Head of caudate nucleus (tissue), 42 donors: Measurements from ENCODE around the gene COL6A3.

ENCODE experiments used
- DNase-seq, 42 donors: peaks; one replicate each; pipeline versions ENCODE4 v3.0.0 to v3.0.0-alpha.2; 2020 to 2021; ENCODE audit warnings: mixed read lengths in 7 of 42
- intact Hi-C: fragments of 100-400 bp; cut with DNase I; formaldehyde crosslinking; loops from one replicate; pipeline ENCODE4 v1.15.0; 2022

The COL6A3 gene, protein sequence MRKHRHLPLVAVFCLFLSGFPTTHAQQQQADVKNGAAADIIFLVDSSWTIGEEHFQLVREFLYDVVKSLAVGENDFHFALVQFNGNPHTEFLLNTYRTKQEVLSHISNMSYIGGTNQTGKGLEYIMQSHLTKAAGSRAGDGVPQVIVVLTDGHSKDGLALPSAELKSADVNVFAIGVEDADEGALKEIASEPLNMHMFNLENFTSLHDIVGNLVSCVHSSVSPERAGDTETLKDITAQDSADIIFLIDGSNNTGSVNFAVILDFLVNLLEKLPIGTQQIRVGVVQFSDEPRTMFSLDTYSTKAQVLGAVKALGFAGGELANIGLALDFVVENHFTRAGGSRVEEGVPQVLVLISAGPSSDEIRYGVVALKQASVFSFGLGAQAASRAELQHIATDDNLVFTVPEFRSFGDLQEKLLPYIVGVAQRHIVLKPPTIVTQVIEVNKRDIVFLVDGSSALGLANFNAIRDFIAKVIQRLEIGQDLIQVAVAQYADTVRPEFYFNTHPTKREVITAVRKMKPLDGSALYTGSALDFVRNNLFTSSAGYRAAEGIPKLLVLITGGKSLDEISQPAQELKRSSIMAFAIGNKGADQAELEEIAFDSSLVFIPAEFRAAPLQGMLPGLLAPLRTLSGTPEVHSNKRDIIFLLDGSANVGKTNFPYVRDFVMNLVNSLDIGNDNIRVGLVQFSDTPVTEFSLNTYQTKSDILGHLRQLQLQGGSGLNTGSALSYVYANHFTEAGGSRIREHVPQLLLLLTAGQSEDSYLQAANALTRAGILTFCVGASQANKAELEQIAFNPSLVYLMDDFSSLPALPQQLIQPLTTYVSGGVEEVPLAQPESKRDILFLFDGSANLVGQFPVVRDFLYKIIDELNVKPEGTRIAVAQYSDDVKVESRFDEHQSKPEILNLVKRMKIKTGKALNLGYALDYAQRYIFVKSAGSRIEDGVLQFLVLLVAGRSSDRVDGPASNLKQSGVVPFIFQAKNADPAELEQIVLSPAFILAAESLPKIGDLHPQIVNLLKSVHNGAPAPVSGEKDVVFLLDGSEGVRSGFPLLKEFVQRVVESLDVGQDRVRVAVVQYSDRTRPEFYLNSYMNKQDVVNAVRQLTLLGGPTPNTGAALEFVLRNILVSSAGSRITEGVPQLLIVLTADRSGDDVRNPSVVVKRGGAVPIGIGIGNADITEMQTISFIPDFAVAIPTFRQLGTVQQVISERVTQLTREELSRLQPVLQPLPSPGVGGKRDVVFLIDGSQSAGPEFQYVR (N-terminal part only)

DNA sequence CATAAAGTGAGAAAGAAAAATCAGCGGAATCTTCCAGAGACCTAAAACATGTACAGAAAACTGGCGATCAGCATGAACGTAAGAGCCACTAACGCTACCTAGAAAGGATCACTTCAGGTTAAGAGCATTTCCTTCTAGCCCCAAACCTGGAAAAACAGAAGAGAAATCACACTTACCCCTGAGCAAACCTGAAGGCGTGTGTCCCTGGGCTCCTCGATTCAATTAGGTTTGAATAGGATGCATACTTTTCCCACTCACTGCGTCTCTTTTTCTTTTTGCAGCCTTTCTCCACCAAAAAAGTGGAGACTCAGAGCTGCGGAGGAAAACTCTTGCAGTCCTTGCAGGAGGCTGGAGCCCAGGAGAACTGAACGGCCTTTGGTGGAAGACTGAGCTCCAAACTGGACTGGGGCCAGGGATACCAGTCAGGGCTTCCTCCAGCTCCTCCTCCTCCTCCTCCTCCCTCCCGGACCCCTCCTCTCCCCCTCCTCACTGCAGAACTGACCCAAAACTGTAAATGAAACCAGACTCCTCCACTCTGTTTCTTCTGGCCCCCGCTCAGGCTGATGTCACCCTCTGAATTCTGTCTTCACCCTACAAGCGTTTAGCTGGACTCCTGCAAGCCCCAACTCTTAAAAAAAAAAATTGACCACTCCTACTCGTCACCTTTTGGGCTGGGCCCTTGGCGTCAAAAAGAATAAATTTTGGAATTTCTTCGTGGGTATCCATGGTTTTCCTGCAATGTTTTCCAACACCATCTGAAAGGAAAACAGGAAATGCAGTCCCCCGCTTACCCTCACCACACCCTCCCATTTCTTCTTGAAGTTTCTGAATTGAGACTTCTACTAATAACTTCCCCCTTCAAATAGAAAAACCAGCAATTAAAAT lies at the start of gene COL6A3:
Gene COL6A3 (minus strand): TSS at position 388 of the 885 bp plus-strand sequence. CDS start 17,347 bp downstream, outside the sequence.
- no peak for DNase-seq
- intact Hi-C loops, result no loop called here

DNA sequence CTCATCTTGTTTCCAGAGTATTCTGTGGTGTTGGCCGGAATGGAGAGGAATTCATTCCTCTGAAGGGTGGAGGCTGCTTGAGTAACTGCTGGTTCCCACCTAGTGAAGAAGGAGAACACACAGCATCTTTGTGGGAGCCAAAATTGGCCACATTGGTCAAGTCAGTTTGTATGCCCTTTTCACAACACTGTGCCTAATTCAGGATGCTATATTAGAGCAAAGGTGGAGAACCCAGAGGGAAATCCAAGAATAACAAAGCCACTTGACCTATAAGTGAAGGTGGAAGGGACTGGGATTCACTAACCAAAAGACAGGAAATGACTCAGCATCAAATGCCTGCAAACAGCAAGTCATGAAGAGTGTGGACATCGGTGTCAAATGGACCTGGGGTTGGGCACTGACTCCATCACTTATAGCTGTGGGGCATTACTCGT lies 45.8 kb upstream of the COL6A3 start:
- intact Hi-C loops, result no loop called here
- DNase-seq, result no peak

DNA sequence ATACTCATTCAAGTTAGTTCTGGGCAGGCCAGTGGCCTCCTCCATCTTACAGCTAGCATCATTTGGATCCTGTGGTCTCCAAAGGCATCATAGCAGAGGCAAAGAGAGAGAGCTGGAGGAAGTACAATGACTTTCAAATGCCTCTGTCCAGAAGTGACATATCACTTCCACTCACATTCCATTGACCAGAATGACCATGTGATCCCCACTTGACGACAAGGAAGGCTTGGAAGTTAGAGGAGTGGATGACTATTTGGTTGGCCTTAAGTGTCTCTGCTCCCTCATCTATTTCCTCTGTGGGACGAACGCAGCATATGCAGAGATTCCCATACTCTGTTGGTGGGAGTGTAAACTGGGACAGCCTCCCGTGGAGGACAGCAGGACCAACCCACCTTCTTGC lies 45.3 kb upstream of the COL6A3 start:
- intact Hi-C loops, result no loop called here
- DNase-seq, result no peak

DNA sequence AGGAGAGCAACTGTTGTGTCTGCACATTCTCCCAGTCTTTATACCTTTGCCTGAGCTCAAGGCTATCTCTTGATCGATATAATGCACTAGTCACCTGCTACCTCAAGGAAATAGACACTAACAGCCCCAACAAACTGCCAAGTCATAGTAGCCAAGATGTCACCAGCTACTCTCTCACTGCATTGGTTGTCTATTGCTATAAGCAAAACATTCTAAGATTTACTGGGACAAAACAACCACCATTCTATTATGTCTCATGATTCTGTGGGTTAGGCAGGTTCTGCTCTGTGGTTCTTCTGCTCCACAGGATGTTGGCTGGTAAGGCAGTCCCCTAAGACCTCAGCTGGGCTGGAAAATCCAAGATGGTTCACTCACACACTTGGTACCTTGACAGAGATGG lies 44.6 kb upstream of the COL6A3 start:
- no peak for DNase-seq
- intact Hi-C loops, result no loop called here

DNA sequence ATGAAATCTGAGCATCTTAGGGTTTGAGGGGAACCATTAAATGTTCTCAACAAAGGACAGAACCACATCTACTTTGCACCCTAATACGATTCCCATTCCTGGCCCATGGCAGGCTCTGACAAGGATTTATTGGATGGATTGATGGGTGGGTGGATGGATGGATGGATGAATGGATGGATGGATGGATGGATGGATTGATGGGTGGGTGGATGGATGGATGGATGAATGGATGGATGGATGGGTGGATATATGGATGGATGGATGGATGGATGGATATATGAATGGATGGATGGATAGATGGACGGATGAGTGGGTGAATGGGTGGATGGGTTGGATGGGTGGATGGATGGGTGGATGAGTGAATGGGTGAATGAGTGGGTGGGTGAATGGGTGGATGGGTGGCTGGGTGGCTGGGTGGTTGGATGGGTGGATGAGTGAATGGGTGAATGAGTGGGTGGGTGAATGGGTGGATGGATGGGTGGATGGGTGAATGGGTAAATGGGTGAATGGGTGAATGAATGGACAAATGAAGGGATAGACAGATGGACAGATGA lies 43.5 kb upstream of the COL6A3 start:
- DNase-seq, result no peak
- intact Hi-C loops, result no loop called here

DNA sequence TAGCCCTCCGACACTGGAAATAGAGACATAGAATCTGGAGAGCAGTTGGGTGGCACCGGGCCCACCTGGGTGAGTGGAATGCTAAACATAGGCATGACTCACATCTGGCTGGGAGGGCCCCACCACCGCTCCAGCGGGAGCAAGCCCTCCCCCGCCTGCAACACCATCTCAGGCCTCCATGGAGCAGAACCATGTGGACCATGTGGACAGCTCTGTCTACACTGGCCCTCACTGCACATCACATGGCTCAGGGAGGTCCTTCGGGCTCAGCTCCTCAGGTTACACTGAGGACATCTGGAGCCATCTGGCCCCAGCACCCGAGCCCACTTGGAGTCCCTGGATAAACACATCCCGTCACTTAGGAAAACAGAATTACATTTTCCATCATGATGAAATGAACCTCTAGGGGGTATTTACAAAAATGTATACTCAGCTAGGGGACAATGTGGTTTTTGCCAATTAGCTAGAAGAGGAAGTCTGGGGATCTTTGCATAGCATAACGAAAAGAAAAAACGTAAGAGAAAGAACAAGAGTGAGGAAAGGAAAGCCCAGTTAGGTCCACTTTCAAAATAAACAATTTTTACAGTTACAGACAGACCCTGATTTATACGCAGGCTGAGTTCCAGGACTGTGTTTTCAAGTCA lies 42.4 kb upstream of the COL6A3 start:
- no peak for DNase-seq
- intact Hi-C loops, result no loop called here

DNA sequence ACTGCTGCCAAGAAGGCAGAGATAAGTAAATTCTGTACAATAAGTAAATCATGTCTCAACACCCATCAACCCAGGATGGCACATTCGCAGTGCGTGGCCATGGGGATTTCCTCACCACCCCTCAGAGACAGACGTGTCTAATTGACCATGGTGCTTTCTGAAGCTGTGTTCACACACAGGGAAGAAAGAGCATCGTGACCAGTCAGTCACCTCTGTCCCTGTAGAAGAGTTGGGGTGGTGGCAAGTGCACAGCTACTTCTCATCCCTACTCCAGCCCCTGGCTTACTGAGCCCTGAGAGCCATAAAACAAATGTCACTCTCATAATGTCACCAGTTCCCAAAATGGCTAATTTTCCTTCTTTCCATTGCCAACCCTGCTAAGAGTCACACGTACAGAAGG lies 41.8 kb upstream of the COL6A3 start:
- DNase-seq, result no peak
- intact Hi-C loops, result no loop called here

DNA sequence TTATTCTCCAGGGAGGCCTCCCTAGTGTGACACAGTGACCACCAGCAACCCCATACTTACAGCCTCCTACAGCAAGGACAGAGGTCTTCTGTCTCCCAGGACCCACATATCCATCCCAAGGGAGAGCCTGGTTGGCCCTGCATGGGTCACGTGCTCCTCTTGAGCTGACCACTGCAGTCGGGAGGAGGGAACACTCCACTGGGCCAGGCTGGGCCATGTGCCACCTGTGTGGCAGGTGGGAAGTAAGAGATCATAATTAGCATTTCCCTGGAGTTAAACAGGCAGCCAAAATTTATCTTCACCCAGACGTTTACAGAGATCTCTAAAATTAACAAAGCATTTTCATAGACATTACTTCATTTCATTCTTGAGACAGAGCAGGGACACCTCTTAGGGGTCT lies 39.7 kb upstream of the COL6A3 start:
- DNase-seq, result no peak
- intact Hi-C loops, result no loop called here

DNA sequence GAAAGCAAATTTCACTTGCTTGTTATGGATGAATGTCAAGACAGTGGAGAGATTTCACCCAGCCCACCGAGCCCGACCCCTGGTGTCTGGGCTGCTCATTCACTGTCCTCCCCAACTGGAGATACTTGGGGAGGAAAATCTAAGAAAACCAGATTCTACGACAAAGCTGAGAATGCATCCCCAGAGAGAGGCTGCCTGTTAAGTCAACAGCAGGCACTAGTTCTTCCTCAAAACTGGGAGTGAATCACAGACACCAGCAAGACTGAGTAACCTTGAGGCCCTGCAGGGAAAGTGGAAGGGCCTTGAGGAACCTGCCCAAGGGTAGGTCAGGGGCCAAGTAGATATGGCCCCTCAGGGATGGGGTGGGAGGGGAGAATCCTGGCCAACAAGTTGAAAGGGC lies 38.9 kb upstream of the COL6A3 start:
- no peak for DNase-seq
- intact Hi-C loops, result no loop called here

DNA sequence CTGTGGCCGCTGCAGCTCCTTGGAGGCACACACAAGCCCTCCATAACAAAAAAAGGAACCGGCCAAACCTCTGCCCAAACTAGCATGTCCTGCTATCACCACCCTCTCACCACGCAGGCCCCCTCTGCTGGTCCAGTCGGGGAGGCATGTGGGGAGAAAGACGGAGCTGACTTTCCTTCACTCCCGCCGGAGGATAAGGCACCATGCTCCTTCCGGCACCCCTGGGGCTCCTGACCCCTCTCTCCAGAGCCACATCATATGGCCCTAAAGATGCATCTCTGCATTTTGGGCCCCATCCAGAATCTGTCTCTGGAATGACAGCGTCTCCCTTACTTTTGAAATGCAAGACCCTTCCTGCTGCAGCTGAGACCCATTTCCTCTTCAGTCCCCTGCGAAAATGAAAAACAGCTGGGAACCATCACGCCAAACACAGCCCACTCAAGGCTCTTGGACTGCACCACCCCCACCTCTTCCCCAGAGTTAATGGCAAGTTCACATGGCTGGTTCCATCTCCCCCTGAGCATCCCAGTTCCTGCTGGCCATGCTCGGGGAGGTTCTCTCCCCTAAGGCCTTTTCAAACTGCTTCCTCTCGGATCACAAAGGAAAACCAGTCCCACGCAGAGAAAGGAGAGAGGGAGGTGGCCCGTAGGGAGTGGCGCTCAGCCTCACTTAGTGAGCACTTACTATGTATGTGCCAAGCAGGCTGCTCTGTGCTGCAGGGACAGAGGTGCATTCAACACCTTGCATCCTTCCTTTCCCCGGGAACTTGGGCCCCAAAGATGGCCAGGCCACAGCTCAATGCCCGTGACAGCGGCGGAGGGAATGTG lies 37.9 kb upstream of the COL6A3 start:
- intact Hi-C loops, result no loop called here
- DNase-seq, result no peak

DNA sequence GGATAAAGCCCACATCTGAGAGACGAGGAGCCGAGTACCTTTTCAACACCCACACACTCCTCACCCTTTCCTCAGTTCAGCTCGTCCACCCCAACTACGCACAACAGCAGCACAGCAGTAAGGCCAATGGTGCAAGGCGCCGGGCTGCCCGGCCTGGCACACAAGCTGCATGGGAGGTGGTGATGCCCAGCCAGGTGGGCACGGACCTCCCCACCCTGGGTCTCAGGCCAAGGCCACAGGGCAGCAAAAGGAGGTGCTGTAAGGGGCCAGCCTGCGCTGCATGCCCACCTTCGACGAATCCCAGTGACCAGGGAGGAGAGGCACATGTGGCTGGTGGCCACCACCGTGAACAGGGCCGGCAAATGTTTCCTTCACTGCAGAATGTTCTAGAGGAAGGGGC lies 36.6 kb upstream of the COL6A3 start:
- intact Hi-C loops, result no loop called here
- no peak for DNase-seq

DNA sequence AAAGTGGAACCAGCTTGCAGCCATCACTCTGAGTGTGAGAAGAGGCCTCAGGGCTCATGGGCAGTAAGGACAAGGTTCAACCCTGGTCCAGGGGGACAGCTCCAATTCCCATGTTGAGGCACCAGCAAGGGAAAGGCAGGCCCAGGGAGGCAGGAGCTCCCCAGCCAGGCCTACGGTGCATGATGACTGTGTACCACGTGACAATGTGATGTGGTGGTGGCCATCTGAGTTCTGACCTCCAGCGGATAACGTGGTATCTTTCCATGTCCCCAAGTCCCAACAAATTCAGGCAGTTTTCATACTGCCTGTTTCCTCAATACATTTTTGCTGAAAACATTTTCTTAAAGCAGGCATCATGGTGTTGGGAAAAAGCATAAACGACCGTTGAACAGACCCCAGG lies 36.1 kb upstream of the COL6A3 start:
- intact Hi-C loops, result no loop called here

DNA sequence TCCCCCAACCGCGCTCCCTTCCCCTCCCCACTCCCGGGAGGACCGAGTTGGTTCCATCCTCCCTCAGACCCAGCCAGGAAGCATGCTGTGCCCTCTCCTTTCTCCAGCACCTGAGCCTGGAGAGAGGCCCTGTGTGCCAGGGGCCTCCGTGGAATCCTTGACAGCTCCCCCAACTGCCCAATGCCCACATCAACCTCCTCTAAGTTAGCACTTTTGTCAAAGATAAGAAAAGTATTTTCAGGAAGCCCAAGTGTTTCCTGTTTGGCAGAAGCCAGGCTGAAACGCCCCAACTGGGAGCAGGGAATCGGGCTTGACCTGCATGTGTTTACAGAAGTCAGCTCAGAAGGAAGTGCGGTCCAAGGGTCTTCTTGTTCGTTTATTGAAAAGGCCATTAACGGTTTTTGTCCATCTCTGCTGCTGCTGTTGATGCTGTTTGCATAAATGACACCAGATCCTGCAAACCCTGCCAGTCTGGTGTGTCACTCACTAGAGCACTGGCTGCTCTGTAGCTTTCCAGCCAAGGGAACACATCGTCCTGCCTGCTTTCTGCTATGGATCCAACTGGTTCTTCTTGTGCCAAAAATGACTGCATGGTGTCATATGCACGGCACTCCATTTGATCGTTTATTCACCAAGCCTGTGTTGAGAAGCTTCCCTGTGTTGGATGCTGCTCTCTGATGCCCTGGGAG lies 35.4 kb upstream of the COL6A3 start:
- DNase-seq, result peak in 1 of 42 donors; percentile 8
- intact Hi-C loops, result no loop called here

More for the DNA sequence above, 36.1 kb upstream of the COL6A3 start:
- DNase-seq, result no peak

DNA sequence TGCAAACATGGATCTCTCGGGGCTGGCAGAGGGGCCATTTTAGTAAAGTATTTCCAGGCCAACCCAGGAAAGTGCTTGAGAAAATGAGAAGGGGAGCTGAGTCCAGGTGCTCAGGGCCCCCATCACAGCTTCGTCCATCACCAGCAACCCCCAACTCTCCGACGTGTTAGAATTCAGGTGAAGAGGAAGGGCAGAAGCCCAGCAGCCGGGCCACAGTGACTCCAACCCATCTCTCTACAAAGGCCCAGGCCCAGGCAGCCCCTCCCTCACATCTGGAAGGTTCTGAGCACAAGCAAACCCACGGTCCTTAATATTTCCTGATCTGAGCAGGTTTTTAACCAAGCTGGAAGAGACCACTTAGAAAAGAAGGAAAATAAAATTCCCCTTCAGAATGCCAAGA lies 34.7 kb upstream of the COL6A3 start:
- DNase-seq, result no peak
- intact Hi-C loops, result no loop called here

DNA sequence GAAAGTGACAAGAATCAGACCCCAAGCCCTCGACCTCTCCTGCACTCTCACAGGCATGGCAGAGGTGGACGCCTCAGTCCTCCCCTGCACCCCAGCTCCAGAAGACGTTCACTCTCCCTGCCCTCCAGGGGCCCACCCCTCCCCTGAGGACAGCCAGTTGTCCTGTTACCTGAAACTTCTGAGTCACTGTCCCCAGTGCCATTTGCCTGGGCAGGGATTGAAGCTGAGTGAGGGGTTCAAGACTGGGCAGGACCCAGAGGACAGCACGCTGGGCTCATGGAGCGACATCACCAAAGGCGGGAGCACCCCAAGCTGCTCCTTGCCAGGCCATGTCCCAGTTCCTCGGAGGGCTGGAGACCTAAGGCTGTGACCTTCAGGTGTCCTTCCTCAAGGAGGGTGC lies 34.2 kb upstream of the COL6A3 start:
- intact Hi-C loops, result no loop called here
- DNase-seq, result no peak

DNA sequence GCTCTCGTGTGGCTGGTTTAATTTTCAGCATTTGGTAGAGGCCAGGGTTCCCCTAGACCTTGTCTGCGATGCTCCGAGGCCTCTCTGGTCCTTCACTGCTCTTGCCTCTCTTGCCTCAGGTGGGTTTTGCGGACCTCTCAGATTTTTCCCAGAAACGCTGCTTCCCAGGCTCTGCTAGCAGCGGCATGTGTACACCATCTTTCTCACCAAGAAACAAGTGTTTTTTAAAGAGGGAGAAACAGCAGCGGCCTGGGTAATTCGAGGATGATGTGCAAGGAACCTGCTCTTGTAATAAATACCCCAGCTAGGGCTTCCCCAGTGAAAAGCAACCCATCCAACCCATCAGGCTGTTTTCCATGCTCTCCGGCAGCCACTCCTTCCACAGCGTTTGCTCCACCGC lies 33.5 kb upstream of the COL6A3 start:
- intact Hi-C loops, result no loop called here
- DNase-seq, result no peak

DNA sequence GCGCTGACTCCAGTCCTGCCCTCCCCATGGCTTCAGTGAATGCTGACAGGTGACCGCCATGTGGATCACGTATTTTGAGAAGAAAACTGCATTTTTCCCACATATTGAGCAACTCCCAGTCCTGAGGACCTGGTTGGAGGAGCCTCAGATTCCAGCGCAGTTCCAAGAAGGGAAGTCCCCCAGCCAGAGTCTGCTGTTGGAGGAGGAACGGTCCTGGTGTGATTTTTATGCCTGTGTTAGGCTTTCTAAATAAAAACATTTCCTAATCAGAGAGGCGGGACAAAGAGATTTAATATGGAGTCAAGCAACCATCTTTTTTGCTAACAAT lies 32.3 kb upstream of the COL6A3 start:
- intact Hi-C loops, result no loop called here
- no peak for DNase-seq
